Parathyroid adenoma (tissue), 2 donors: ENCODE data around the gene PTPN14.

Experiments
- H2AFZ ChIP-seq: fragments of 300-600 bp; sonication (generic); one replicate; pipeline ENCODE4 v1.7.0; 2017; ENCODE audit warnings: antibody characterized with exemption, mild to moderate bottlenecking
- H3K27ac ChIP-seq: fragments of 300-600 bp; sonication (generic); one replicate; pipeline ENCODE4 v1.7.0; 2017
- H3K27me3 ChIP-seq: fragments of 300-600 bp; sonication (generic); one replicate; pipeline ENCODE4 v1.7.0; 2017; ENCODE audit warnings: low read length; ENCODE audit not compliant: control insufficient read depth, insufficient read depth
- H3K36me3 ChIP-seq: fragments of 300-600 bp; sonication (generic); one replicate; pipeline ENCODE4 v1.7.0; 2017; ENCODE audit warnings: low read length; ENCODE audit not compliant: control insufficient read depth, insufficient read depth
- H3K4me1 ChIP-seq: fragments of 300-600 bp; sonication (generic); one replicate; pipeline ENCODE4 v1.7.0; 2017; ENCODE audit warnings: control low read depth
- H3K4me2 ChIP-seq: fragments of 300-600 bp; sonication (generic); one replicate; pipeline ENCODE4 v1.7.0; 2017; ENCODE audit warnings: low read length
- H3K4me3 ChIP-seq: fragments of 300-600 bp; sonication (generic); one replicate; pipeline ENCODE4 v1.7.0; 2017; ENCODE audit warnings: low read depth, low read length
- H3K79me2 ChIP-seq: fragments of 300-600 bp; sonication (generic); one replicate; pipeline ENCODE4 v1.7.0; 2017; ENCODE audit warnings: control low read depth
- H3K9ac ChIP-seq: fragments of 300-600 bp; sonication (generic); one replicate; pipeline ENCODE4 v1.7.0; 2017; ENCODE audit warnings: mild to moderate bottlenecking
- H3K9me3 ChIP-seq: fragments of 300-600 bp; sonication (generic); one replicate; pipeline ENCODE4 v1.7.0; 2017; ENCODE audit warnings: low read length; ENCODE audit not compliant: control insufficient read depth
- TF ChIP-seq, protein P1 (sequence below): fragments of 300-600 bp; sonication (generic); IDR thresholded peaks from one replicate; pipeline ENCODE4 v1.7.0; 2017; ENCODE audit warnings: antibody characterized with exemption, mild to moderate bottlenecking
- donor health status: primary hyperparathyroidism.

The PTPN14 gene

DNA sequence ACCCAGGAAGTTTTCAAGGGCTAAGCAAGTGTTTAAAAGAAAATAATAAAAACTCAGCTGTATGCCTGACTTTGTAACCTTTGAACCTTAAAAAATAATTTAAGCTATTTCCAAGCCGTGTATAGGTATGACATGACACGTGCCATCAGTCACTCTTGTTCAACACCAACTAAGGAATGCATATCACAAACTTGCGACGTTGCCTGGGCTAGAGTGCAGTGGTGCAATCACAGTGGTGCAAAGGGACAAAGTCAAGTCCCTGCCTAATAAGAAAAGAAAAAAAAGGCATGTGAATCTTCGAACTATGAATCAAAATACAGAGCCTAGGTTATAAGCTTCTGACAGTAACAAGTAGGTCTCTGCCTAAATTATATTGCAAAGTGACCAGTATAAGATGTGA is 191.3 kb downstream of the PTPN14 start:
- Histone ChIP-seq H3K4me2 (no peak overlapping the region), H3K9me3 (no peaks in the 10 kb centered on the region), H3K27ac (no peak overlapping the region), H3K36me3 (no peaks in the 10 kb centered on the region), H3K79me2 (no peaks in the 10 kb centered on the region), H3K4me1 (no peaks in the 10 kb centered on the region), H3K9ac (no peak overlapping the region), H3K4me3 (no peak overlapping the region), H2AFZ (no peak overlapping the region), H3K27me3 (no peaks in the 10 kb centered on the region)
- TF ChIP-seq, protein P1, sequence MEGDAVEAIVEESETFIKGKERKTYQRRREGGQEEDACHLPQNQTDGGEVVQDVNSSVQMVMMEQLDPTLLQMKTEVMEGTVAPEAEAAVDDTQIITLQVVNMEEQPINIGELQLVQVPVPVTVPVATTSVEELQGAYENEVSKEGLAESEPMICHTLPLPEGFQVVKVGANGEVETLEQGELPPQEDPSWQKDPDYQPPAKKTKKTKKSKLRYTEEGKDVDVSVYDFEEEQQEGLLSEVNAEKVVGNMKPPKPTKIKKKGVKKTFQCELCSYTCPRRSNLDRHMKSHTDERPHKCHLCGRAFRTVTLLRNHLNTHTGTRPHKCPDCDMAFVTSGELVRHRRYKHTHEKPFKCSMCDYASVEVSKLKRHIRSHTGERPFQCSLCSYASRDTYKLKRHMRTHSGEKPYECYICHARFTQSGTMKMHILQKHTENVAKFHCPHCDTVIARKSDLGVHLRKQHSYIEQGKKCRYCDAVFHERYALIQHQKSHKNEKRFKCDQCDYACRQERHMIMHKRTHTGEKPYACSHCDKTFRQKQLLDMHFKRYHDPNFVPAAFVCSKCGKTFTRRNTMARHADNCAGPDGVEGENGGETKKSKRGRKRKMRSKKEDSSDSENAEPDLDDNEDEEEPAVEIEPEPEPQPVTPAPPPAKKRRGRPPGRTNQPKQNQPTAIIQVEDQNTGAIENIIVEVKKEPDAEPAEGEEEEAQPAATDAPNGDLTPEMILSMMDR = no peak

GRCh38 chr1:214354440-214355148 is 196.8 kb downstream of the PTPN14 start:
- H3K4me3 ChIP-seq = no peak overlapping the region
- no peak overlapping the region for H3K27ac ChIP-seq
- TF ChIP-seq, protein P1 = no peak
- H2AFZ ChIP-seq = no peak overlapping the region
- no peaks in the 10 kb centered on the region for H3K36me3 ChIP-seq
- no peak overlapping the region for H3K9ac ChIP-seq
- H3K4me2 ChIP-seq = no peak overlapping the region
- no peaks in the 10 kb centered on the region for H3K79me2 ChIP-seq
- no peaks in the 10 kb centered on the region for H3K27me3 ChIP-seq
- no peaks in the 10 kb centered on the region for H3K4me1 ChIP-seq
- H3K9me3 ChIP-seq = no peaks in the 10 kb centered on the region

DNA sequence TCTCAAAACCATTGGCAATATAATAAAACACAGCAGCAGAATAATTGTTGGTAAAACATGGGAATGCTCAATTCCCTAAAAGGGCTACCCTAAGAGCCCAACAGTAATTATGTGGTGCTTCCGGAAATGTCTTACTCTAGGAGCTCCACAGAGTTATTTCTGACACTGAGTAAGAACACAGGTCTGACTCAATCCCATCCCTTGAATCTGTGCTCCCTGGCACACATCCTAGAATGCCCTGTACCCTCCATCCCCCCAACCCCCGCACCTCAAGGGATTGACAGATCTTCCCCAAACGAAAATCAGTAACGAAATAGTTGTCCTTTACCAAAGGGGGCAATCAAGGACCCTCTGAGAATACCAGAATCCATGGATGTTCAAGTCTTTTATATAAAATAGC is 198.6 kb downstream of the PTPN14 start:
- Histone ChIP-seq H3K4me3 (no peak overlapping the region), H3K27me3 (no peaks in the 10 kb centered on the region), H3K36me3 (no peaks in the 10 kb centered on the region), H3K27ac (no peak overlapping the region), H2AFZ (no peak overlapping the region), H3K9ac (no peak overlapping the region), H3K4me1 (no peaks in the 10 kb centered on the region), H3K9me3 (no peaks in the 10 kb centered on the region), H3K4me2 (no peak overlapping the region), H3K79me2 (no peaks in the 10 kb centered on the region)
- TF ChIP-seq, protein P1 = no peak

DNA sequence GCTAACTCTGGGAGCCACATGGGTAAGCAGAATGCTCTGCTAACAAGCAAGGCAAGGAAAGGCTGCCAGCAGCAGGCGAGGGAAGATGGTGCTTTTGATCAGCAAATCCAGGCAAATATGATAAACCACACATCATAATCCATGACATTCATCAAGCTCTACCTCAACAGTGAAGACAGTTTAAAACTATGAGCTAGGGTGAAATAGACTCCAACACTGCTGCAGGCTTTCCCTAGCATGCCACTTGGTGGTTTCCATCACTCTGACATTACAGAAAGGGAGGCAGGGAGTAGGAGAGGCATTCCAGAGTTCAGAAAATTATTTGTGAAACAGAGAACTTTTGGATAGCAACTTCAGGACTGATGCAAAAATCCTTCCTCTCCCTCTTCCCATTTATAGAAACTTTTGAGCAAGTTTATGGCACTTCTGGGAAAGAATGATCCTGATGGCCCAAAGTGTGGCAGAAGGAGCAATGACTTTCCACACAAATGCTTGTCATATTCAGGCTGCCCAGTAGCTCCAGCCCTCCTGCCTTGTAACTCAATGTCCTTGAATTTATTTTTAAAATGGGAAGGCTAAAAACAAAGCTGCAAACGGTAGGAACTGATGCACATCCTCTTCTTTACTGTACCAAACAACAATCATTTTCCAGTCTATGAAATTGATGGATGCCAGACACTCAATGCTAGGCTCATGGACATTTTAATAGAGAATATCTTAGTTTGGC is 199.7 kb downstream of the PTPN14 start:
- TF ChIP-seq, protein P1 = no peak
- no peaks in the 10 kb centered on the region for H3K36me3 ChIP-seq

More for the DNA sequence above, 199.7 kb downstream of the PTPN14 start:
- no peaks in the 10 kb centered on the region for H3K27me3 ChIP-seq
- H3K4me1 ChIP-seq = no peaks in the 10 kb centered on the region
- no peaks in the 10 kb centered on the region for H3K9me3 ChIP-seq
- no peak overlapping the region for H3K27ac ChIP-seq
- H3K9ac ChIP-seq = no peak overlapping the region
- no peak overlapping the region for H3K4me3 ChIP-seq
- H3K4me2 ChIP-seq = no peak overlapping the region
- H3K79me2 ChIP-seq = no peaks in the 10 kb centered on the region
- no peak overlapping the region for H2AFZ ChIP-seq
